NCI-H446 treated with DMSO at 0.1 percent for 48 hours (cell line): Measurements from ENCODE around the gene PRDM11.

Experiments used
- DNase-seq: peaks from one replicate; lab custom pipeline; 2025; lab: John Stamatoyannopoulos, UW

PRDM11 gene

DNA sequence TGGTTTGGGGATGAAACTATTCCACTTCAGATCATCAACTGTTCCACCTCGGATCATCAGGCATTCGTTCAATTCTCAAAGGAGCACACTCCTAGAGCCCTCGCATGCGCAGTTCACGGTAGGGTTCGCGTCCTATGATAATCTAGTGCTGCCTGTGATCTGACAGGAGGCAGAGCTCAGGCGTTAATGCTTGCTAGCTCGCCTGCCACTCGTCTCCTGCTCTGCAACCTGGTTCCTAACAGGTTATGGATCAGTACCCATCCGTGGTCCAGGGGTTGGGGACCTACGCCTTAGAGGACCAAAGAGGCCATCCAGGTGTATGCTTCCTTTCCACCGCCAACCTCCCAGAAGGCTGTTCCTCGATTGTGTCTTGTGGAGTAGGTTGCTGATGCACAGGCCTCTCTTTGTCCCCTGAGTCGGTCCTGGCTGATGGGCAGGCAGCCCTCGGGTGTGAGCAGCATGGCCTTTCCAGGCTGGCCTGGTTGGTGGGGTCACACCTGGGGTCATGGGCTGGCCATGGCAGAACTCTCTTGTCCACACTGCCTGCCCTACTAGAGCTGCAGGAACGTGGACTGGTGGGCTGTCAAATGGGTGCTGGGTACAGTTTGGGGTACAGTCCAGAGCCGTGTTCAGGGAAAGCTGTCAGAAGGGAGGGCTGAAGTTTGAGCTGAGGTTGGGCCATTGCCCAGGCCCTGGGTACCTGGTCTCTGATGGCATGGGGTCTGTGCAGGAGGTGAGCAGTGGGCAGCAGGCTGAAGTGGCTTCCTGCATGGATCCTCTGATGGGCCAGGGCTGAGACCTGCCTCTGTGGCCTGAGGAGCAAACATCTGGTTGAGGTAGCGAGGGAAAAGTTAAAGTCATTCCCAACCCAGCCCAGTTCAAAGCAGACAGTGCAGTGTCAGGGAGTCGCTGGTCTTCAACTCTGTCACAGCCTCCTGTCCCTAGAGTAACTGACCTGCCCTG, 11.1 kb downstream of the PRDM11 start:
- DNase-seq = no peak

DNA sequence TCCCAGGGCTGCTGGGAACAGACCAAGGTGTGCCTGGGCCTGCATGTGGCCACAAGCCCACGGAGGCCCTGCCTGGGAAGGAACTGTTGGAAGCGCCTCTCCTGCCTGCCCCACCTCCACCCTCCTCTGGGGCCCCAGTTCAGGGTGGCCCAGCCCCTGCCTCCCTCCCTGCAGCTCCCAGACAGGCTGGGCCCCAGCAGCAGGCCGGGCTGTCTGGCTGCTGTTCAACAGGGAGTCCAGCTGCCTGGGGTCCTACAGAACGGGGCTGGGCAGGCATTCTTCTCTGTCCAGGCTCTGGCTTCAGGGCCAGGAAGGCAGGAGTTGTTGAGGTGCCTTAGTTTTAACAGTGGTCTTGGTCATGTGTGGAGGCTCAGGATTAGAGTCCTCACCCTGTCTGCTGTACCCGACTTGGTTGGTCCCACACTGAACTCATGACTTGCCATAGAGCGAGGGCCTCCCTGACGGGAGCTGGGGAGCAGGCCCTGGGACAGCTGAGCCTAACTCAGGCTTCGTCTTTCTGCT, 11.8 kb downstream of the PRDM11 start:
- DNase-seq = peak; percentile 27

DNA sequence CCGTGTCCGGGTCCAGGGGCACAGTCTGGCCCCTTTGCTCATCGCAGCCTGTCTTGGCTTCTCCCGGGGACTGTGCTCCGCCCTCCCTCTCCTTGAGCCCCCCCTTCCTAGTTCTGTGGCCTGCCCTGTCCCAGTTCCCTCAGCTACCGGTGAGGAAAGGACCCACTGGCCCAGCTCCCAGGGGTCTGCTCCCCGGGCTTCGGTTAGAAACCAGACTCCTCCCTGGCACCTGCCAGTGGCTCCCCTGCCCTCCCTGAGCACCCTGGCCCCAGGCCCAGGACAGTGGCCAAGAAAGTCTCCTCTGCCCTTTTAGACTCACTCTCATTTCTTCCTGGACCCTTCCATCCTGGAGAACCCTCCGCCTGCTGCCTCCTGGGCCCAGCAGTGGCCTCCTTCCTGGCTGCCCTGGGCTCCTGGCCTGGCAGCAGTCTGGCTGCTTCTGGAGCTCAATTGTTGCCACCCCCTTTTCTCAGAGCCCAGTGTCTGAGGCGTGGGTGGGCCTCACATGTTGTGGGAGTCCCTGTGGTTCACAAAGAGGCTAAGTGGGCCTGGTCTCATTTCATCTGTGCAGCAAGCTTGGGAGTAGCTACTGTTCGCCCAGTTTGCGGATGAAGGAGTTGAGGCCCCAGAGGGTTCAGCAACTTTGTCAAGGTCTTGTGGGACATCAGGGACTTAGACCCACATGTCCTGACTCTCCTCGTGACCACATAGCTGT, 12.6 kb downstream of the PRDM11 start:
- peak; percentile 40 for DNase-seq

DNA sequence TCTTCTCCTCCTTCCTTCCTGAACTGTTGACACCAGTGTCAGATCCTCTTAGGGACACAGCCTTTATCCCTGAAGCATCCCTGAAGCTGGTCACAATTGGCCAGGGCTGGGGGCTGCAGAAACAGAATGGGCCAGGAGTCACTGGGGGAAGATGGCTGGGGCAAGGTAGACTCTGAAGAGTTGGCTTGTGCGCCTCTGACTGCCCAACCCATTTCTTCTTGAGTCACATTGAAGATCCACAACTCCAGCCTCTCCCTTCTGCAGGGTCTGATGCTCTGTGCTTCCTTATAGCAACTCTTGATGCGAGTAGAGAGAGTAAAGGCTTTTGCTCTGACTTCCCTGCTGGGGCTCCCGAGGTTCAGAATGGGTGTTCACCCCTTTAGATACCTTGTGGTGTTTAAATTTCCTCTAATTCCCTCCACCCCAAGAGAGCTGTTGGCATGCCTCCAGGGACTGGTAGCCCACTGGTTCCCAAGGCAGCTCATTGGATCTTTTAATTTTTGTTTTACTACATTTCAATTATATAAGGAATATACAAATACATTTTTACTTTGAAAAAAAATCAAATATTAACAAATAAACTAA, 13.4 kb downstream of the PRDM11 start:
- no peak for DNase-seq

DNA sequence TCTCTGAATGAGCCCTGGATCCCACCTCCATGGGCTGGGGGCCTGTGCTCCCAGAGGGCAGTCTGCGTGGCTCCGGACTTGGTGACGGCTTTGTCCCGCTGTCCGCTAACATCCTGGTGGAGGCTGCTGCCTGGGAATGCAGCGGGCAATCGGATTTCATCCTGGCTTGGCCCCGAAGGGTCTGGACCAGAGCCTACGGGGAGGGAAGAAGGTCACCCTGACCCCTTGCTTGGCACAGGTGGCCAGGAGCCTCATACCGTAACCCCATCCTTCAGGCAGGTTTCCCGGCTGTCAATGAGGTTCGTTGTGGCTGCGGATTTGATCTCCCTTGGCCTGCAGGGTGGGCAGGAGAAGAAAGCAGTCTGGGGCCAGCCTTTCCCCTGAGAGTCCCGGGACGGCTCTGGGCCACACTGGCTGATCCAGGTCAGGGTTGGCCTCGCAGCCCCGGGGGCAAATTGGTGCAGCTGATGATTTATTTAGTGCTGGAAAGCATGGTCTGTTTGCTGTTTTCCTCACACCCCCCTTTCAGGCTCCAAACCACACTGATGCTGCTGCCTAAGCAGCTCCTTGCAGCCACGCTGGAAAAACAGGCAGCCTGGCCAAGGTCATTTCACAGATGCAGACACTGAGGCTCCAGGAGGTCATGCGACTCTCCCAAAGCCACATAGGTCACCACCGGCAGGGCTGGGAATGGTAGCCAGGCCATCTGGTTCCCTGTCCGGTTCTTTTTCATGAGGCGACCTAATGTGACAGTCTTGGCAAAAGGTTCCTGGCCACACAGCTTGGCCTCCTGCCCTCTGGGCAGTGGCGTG, 15.0 kb downstream of the PRDM11 start:
- DNase-seq = peak; percentile 59

DNA sequence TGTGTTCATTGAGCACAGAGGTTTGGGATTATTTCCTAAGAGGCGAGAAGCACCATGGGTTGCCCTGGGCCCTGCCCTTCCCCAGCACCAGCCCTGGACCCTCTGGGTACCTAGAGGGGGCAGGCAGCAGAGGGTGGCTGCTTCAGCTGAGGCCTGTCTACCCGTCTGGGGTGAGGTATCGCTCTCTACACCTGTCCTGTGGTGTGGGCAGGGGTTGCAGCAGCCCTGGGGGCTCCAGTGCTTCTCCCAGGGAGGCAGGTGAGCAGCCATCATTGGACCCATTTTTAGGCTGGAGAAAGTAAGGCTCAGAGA, 15.6 kb downstream of the PRDM11 start:
- no peak for DNase-seq

DNA sequence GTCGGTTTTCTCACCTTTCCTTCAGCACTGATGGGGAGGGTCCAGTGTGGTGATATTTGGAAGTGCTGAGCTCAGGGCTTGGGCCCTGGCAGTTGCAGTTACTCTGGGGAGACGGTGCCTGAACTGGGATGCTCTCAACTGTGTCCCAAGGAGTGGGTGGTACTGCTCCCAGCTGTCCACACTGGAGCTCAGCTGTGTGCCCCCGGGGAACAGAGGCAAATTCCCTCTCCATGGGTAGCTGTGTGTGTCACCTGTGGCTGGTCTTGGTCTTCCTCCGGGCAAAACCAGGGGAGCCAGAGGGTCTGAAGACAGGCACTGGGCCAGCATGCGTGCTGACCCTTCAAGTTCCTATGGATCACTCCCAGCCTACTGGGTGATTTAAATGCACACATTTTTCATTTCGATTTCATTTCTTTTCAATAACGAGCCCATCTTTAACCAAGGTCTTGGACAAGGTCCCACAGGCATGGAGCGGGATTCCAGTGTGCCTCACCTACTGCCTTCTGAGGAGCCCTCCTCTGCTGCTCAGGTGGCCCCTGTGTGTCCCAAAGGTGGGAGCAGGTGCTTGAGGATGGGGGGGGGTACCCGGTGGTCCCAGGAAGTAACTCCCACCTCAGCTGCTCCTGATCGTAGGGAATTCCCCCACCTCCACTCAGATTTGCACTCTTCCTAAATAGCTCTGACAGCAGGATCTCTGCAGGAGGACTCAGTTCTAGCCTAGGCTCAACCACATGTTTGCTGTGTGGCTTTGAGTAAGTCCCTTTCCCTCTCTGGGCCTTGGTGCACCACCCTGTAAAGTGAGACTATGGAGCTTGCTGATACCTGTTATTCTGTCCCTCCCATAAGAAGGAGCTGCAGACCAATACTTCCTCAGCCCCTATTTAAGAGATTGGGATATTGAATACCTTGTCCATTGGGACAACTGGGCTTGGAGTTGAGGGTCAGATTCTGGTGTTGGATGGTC, 16.8 kb downstream of the PRDM11 start:
- DNase-seq = no peak

DNA sequence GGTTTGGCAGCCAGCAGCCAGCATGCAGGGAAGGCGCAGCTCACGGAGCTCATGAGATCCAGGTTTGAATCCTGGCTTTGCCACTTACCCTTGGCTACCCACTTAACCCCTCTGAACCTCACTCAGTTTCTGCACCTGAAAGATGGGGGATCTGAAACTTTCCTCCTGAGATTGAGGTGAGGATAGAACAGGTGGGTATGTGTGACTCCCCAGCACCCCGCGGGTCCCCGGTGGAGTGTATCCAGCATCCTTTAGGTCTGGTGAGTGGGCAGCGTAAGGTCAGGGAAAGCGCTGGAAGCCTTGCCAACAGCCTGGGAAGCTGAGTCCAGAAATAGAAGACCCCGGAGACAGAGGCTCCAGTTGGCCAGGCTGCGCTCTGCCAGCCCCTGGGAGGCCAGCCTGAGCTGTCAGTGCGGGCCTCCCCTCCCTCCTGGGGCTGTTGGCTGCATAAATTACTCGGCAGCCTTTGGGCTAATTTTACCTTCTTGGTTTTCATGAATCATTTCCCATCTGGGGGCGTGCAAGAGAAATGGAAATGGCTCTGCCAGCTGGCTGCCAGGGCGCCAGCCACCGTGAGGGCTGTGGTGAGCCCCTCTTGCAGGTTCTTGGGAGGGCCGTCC, 17.6 kb downstream of the PRDM11 start:
- peak; percentile 85 for DNase-seq

DNA sequence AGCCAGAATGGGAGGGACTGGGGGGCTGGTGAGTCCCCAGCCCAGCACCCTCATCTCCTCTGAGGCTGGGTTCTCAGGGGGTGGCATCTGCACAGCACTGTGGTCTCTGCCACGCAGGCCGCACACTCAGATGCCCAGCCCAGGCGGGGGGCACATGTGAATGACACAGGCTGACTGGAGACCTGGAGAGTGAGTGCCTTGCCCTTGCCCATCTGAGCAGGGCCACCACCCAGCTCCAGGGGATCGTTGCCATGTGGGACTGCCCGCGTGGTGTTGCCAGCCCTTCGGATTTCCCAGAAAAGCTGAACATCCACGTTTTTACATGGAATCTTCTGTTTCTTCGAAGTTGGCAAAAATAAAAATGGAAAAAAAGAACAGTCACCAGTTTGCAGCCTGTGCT, 18.9 kb downstream of the PRDM11 start:
- no peak for DNase-seq

DNA sequence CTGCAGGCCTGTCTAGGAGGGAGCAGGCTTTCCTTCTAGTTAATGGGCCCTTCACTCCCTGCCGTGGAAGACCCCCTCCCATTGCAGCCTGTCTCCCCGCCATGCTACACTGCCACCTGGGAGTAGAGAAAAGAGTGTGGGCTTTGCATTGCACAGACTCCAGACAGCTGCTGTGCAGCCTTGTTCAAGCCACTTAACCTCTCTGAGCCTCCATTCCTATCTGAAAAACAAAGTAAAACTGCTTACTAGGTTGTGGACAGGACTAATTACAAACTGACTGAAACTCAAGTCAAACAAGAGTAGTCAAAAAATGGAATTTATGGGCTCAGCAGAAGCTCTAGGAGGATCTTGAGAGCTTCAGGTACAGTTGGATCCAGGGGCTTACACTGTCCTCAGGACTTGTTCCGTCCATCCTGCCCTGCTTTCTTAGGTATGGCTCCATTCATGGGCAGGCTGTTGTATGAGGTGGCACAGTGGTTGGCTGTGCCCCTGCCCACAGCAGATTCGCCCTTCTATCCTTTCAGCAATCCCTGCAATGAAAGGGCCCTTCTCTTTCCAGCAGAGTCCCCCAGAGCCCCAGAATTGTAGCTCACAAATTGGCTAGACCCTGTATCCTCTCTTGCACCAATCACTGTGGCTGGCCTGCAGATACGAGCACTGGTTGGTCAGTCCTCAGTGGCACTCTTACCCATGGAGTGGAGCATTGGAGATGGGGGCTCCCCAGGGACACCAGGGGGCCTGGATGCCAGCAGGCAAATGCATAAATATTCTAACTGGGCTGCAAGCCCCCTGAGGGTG, 19.6 kb downstream of the PRDM11 start:
- no peak for DNase-seq

DNA sequence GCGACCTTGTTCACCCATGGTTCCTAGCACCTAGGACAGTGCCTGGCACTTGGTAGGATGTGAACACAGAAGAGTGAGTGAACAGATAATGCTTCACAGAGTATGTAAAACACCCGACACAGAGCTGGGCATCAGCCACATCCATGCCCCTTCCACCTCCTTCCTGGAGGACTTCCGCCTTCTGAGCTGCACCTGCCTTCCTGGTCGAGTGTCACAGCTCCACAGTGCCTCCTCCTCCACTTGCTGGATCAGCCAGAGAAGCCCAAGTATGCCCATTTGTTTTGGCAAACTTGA, 20.1 kb downstream of the PRDM11 start:
- no peak for DNase-seq

DNA sequence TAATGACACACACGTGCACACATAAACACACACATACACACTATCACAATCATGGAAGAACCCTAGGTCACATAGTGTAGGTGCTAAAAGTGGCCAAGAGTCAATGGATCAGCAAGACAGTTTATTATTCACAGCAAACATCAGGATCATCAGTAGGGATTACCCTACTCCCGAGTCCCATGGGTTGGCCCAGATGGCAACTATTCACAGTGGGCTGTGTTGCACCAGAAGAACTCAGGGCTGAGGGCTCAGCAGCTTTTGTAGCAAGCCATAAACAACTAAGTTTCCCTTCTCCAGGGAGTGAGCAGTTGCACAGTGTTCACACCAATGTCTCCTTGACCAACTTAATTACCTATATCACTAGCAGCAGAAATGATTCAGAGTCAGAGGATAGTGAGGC, 20.8 kb downstream of the PRDM11 start:
- no peak for DNase-seq

DNA sequence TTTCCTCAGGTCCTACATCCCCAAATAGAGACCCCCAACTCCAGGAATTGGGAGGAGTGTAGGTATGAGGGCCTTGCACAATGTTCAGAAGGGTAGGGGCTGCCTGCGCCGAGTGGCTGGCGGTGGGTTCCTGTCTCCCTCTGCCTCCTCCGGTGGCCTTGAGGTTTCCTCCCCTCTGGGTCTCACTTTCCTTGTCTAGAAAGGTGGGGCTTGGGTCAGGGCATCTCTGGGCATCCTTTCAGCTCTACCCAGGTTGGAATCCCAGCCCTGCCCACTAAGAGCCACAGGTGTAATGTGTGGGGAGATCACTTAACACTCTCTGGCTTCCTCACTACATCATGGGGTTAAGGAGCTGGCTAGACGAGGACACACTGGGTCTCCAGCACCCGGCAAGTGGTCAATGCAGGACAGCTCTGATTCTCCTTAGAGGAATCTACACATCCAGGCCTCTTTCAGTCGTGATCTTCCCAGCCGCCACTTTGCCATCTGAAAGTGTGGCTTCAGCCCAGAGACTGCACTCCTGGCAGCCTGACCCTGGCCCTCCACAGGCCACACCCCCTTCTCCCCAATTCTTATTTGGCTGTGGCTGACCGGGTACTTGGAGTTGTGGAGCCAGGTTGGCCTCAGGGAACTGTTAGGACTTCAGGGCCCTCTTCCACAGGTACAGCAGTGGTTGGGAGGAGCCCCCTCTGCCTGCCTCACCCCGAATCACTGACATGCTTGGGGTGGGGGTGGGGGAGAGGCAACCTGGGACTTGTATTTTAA, 22.1 kb downstream of the PRDM11 start:
- DNase-seq = no peak

DNA sequence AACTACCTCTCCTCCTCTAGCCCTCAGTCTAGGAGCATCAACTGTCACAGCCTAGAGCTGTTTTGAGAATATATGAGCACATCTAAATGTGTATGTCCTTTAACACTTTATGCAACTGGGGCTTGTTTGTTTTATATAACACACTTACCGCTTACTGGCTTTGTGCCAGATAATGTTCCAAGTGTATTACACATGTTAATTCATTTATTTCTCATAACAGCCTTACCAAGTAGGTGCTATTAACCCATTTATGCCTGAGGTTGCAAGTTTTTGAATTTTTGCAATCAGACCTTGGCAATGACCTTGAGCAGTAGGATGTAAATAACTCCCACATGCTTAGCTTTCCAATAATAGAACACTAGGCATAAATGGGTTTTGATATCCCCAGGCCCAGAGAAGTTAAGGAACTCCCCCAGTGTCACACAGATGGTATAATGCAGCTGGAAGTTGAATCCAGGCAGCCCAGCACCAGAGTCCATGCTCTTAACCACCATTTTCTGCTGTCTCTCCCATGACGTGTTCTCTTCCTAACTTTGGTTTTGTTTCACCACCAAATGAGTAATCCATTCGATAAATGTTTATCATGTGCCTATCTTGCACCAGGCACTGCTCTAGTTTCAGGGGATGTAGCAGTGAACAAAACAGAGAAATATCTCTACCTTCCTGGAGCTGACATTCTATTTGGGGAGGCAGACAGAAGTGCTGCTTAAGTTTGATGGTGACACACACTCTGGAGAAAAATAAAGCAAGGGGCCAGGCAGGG, 23.1 kb downstream of the PRDM11 start:
- DNase-seq = peak; percentile 15

DNA sequence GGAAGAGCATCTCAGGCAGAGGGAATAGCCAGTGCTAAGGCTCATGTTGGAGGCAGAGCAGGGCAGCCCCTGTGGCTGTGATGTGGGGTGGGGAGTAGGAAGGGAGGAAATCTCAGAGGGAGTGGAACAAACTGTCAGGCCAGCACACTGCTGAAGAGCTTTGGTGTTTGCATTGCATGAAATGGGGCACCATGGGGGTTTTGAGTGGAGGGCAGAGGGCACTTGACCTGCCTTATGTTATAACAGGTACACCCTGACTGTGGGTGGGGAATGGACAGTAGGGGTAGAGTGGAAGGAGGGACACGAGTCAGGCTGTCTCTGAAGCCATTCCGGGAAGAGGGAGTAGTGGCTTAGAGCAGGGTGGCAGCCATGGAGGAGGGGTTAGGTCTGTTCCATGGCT, 24.0 kb downstream of the PRDM11 start:
- no peak for DNase-seq

DNA sequence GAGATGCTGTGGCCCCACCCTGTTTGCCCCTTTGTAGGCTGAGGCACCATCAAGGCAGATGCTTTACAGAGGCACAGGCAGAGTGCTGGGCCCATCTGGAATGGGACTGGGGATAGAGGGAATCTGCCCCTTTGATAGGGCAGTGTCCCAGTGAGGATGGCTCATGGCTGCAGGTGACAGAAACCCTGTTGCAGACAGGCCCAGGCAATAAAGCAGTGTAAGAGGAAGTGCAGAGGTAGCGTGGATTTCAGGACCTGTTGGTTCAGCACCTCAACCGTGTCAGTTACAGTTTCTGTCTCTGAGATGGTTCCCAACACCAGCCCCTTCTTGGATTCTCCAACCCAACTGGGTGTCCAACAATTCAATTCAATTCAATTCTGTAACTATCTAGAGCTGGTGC, 25.1 kb downstream of the PRDM11 start:
- no peak for DNase-seq

DNA sequence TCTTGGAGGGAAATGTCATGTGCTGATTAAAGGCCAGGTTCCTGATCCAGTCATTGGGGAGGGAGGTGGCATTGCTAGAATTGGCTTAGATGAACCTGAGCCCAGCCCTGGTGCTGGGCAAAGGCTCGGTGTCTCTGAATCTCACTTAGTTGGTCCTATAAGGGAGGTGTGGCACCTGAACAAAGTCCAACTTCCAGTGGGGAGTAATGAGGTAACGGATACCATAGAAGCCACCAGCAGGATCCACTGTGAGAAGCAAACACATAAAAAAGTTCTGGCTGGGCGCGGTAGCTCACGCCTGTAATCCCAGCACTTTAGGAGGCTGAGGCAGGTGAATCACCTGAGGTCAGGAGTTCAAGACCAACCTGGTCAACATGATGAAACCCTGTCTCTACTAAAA, 26.6 kb downstream of the PRDM11 start:
- DNase-seq = no peak

DNA sequence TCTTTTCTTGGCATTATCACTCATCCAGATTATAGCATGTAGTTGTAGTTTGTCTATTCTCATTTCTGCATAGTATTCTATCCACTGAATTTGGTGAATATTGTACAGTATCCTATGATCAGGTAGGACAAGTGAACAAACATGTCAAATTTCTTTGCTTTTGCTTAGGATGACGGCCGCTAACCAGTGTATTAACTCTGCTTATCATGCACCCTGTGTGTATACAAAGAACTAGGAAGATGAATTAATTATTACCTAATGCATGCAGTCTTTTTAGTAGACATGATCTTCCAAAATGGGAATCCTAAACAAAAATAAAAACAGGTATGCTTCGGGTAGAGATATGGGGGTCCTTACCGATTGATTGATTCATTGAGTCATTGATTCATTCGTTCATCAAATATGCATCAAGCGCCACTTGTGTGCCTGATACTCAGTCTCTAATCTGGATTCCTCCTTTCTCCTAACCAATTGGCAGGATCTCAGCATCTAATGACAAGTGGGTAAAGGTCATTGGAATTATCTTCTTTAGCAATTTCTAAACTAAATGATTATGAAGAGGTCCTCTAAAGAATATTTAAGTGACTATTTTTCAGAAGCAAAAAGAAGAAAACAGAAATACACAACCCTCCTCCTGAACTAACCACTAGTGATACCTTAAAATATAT, 27.9 kb downstream of the PRDM11 start:
- DNase-seq = no peak
